ENCODE data around the gene LANCL2. TPM values are rescaled to one million over a fixed set of nuclear protein-coding genes. Genes with fewer than 3 reads are reported as not detected.

Gene LANCL2
- total and polyA plus RNA-seq, 10 donors, result 4.7 to 13.5 (median 9.6) TPM

- Histone ChIP-seq H3K27ac (peak overlapping the region in 2 of 8 donors; percentile 95 to 99), H3K4me3 (peak overlapping the region in 7 of 8 donors; percentile 85 to 97 (median 96)), H3K9me3 (no peaks in the 10 kb centered on the region), H3K27me3 (replicated peaks in 1 of 7) (no peaks in the 10 kb centered on the region), H3K4me1 (peaks cover 10 to 28% (median 18%) of the 10 kb centered on the region in 6 donors), H3K36me3 (no peaks in the 10 kb centered on the region)
- TF ChIP-seq POLR2A (IDR thresholded peaks at IDR 0.05) (no peak), POLR2AphosphoS5 (IDR thresholded peaks at IDR 0.05) (no peak), CTCF (IDR thresholded peaks at IDR 0.05 in 8 of 11, conservative IDR thresholded peaks at IDR 0.05 in 3 of 11) (no peak)
- DNase-seq, result no peak
- 91 to 97% (median 93%) methylated on average over 19 of the region's 19 CpGs for WGBS, 5 donors
- intact Hi-C loops (cut with DNase I; ENCODE audit: low total_unique reads), result loop anchor here (10.0 kb wide), 1 partner anchor 613 kb away; the partner anchor contains the start of gene SEC61G
Observed at GRCh38 chr7:55367283-55367840, 2.2 kb downstream of the LANCL2 start.

- Histone ChIP-seq H3K9me3 (no peaks in the 10 kb centered on the region), H3K36me3 (no peaks in the 10 kb centered on the region), H3K4me1 (peaks cover 6 to 24% (median 14%) of the 10 kb centered on the region in 6 donors), H3K27ac (no peak overlapping the region), H3K4me3 (no peak overlapping the region), H3K27me3 (replicated peaks in 1 of 7) (no peaks in the 10 kb centered on the region)
- intact Hi-C loops (cut with DNase I; ENCODE audit: low total_unique reads), result loop anchor here (10.0 kb wide), 1 partner anchor 615 kb away; the partner anchor contains the start of gene SEC61G
- WGBS, 5 donors, result 86 to 90% (median 86%) methylated on average over 8 of the region's 8 CpGs
- no peak for DNase-seq
- TF ChIP-seq CTCF (IDR thresholded peaks at IDR 0.05 in 8 of 11, conservative IDR thresholded peaks at IDR 0.05 in 3 of 11) (no peak), POLR2AphosphoS5 (IDR thresholded peaks at IDR 0.05) (no peak), POLR2A (IDR thresholded peaks at IDR 0.05) (no peak)
Observed at GRCh38 chr7:55369427-55370400, 4.6 kb downstream of the LANCL2 start.

GRCh38 chr7:55374213-55374612 lies 9.1 kb downstream of the LANCL2 start:
- intact Hi-C loops (cut with DNase I; ENCODE audit: low total_unique reads), result no loop called here
- no peaks in the 10 kb centered on the region for H3K36me3 ChIP-seq
- 79 to 85% (median 83%) methylated on average over 2 of the region's 2 CpGs for WGBS, 5 donors
- DNase-seq, result no peak
- no peaks in the 10 kb centered on the region for H3K27me3 ChIP-seq (replicated peaks in 1 of 7)
- H3K9me3 ChIP-seq, result no peaks in the 10 kb centered on the region
- H3K27ac ChIP-seq, result no peak overlapping the region
- no peak overlapping the region for H3K4me3 ChIP-seq
- H3K4me1 ChIP-seq, result peaks cover 0 to 4% (median 0%) of the 10 kb centered on the region in 6 donors
- TF ChIP-seq POLR2AphosphoS5 (IDR thresholded peaks at IDR 0.05), result no peak
- TF ChIP-seq CTCF (IDR thresholded peaks at IDR 0.05 in 8 of 11, conservative IDR thresholded peaks at IDR 0.05 in 3 of 11), result no peak
- TF ChIP-seq POLR2A (IDR thresholded peaks at IDR 0.05), result no peak

GRCh38 chr7:55375237-55375636 lies 10.1 kb downstream of the LANCL2 start:
- Histone ChIP-seq H3K9me3 (no peaks in the 10 kb centered on the region), H3K36me3 (no peaks in the 10 kb centered on the region), H3K27ac (no peak overlapping the region), H3K4me3 (no peak overlapping the region), H3K27me3 (replicated peaks in 1 of 7) (no peaks in the 10 kb centered on the region), H3K4me1 (no peaks in the 10 kb centered on the region)
- 88 to 96% (median 91%) methylated on average over 4 of the region's 4 CpGs for WGBS, 5 donors
- no peak for DNase-seq
- intact Hi-C loops (cut with DNase I; ENCODE audit: low total_unique reads), result no loop called here
- TF ChIP-seq CTCF (IDR thresholded peaks at IDR 0.05 in 8 of 11, conservative IDR thresholded peaks at IDR 0.05 in 3 of 11) (no peak), POLR2AphosphoS5 (IDR thresholded peaks at IDR 0.05) (no peak), POLR2A (IDR thresholded peaks at IDR 0.05) (no peak)
